Measurements from ENCODE around the gene CCDC7.
"Not testable (repeated sequence)": the region's sequence is repeated elsewhere in the genome, so short reads cannot be mapped to it uniquely, and the experiment has no call there.

Gene CCDC7

GRCh38 chr10:32446536-32447406 is 831 bp downstream of the CCDC7 start:
- no peak for DNase-seq (ENCODE audit: low read depth in 2 of 3, low spot score in 2 of 3)

- DNase-seq (ENCODE audit: low read depth in 2 of 3, low spot score in 2 of 3): no peak
Observed at GRCh38 chr10:32454148-32454547, 8.2 kb downstream of the CCDC7 start.

- no peak for DNase-seq (ENCODE audit: low read depth in 2 of 3, low spot score in 2 of 3)
Observed at GRCh38 chr10:32459051-32459698, 13.2 kb downstream of the CCDC7 start.

- DNase-seq (ENCODE audit: low read depth in 2 of 3, low spot score in 2 of 3): no peak
Observed at GRCh38 chr10:32461203-32461602, 15.3 kb downstream of the CCDC7 start.

GRCh38 chr10:32471232-32471631 is 25.3 kb downstream of the CCDC7 start:
- DNase-seq (ENCODE audit: low read depth in 2 of 3, low spot score in 2 of 3): no peak

GRCh38 chr10:32477499-32477898 is 31.6 kb downstream of the CCDC7 start:
- DNase-seq (ENCODE audit: low read depth in 2 of 3, low spot score in 2 of 3): no peak

- no peak for DNase-seq (ENCODE audit: low read depth in 2 of 3, low spot score in 2 of 3)
Observed at GRCh38 chr10:32481606-32482005, 35.7 kb downstream of the CCDC7 start.

GRCh38 chr10:32483019-32483502 is 37.1 kb downstream of the CCDC7 start:
- DNase-seq (ENCODE audit: low read depth in 2 of 3, low spot score in 2 of 3): not testable (repeated sequence)

GRCh38 chr10:32488038-32488437 is 42.1 kb downstream of the CCDC7 start:
- not testable (repeated sequence) for DNase-seq (ENCODE audit: low read depth in 2 of 3, low spot score in 2 of 3)

GRCh38 chr10:32489158-32489557 is 43.2 kb downstream of the CCDC7 start:
- no peak for DNase-seq (ENCODE audit: low read depth in 2 of 3, low spot score in 2 of 3)

- no peak for DNase-seq (ENCODE audit: low read depth in 2 of 3, low spot score in 2 of 3)
Observed at GRCh38 chr10:32489901-32490300, 44.0 kb downstream of the CCDC7 start.

- DNase-seq (ENCODE audit: low read depth in 2 of 3, low spot score in 2 of 3): not testable (repeated sequence)
Observed at GRCh38 chr10:32494562-32494961, 48.6 kb downstream of the CCDC7 start.

- not testable (repeated sequence) for DNase-seq (ENCODE audit: low read depth in 2 of 3, low spot score in 2 of 3)
Observed at GRCh38 chr10:32500136-32500535, 54.2 kb downstream of the CCDC7 start.

GRCh38 chr10:32501906-32502305 is 56.0 kb downstream of the CCDC7 start:
- no peak for DNase-seq (ENCODE audit: low read depth in 2 of 3, low spot score in 2 of 3)

GRCh38 chr10:32505762-32506420 is 60.0 kb downstream of the CCDC7 start:
- DNase-seq (ENCODE audit: low read depth in 2 of 3, low spot score in 2 of 3): not testable (repeated sequence)

- DNase-seq (ENCODE audit: low read depth in 2 of 3, low spot score in 2 of 3): no peak
Observed at GRCh38 chr10:32511599-32511998, 65.7 kb downstream of the CCDC7 start.

- no peak for DNase-seq (ENCODE audit: low read depth in 2 of 3, low spot score in 2 of 3)
Observed at GRCh38 chr10:32516567-32517495, 70.9 kb downstream of the CCDC7 start.

- no peak for DNase-seq (ENCODE audit: low read depth in 2 of 3, low spot score in 2 of 3)
Observed at GRCh38 chr10:32530231-32530630, 84.3 kb downstream of the CCDC7 start.

- DNase-seq (ENCODE audit: low read depth in 2 of 3, low spot score in 2 of 3): no peak
Observed at GRCh38 chr10:32538256-32538655, 92.3 kb downstream of the CCDC7 start.

- no peak for DNase-seq (ENCODE audit: low read depth in 2 of 3, low spot score in 2 of 3)
Observed at GRCh38 chr10:32540691-32541470, 94.9 kb downstream of the CCDC7 start.
